ENCODE measurements around the gene TLK1.

TLK1 gene

DNA sequence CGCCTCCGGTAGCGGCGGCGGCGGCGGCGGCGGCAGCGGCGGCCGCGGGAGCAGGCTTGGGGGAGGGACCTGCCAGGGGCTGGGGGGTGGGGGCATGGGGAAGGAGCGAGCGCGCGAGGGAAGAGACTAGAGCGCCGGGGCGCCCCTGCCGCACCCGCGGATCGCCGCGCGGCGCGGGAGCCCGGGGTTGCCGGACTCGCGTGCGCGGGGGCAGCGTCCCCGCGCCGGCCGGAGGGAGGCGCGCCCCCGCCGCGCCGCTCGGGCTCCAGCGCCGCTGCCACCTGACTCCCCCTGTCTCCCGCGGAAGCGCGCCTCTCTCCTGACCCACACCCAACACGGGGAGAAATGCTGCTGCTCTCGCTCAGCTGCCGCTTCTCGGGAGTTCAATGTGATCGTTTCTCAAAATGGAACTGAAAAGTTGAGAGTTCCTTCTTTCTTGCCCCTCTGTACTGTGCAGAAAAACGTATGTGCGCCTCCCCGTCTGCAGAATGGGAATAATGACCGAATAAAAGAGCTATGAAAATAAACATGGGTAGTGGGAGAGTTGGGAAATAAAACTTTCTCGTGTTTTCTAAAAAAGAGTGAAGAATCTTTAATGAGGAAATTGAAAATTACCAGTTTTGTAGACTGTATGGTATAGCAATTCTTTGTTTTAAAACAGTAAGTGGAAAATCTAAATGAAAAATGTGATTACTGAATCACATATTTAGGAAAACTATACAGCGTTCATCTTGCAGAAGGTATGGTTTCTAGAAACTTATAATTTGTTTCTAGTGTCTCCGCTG lies 455 bp upstream of the TLK1 start:
- TF ChIP-seq, protein P1, sequence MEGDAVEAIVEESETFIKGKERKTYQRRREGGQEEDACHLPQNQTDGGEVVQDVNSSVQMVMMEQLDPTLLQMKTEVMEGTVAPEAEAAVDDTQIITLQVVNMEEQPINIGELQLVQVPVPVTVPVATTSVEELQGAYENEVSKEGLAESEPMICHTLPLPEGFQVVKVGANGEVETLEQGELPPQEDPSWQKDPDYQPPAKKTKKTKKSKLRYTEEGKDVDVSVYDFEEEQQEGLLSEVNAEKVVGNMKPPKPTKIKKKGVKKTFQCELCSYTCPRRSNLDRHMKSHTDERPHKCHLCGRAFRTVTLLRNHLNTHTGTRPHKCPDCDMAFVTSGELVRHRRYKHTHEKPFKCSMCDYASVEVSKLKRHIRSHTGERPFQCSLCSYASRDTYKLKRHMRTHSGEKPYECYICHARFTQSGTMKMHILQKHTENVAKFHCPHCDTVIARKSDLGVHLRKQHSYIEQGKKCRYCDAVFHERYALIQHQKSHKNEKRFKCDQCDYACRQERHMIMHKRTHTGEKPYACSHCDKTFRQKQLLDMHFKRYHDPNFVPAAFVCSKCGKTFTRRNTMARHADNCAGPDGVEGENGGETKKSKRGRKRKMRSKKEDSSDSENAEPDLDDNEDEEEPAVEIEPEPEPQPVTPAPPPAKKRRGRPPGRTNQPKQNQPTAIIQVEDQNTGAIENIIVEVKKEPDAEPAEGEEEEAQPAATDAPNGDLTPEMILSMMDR (IDR thresholded peaks at IDR 0.05; ENCODE audit: low read depth, low read length): no peak
- DNase-seq (ENCODE audit: extremely low read depth, low read depth): peak; percentile 30

DNA sequence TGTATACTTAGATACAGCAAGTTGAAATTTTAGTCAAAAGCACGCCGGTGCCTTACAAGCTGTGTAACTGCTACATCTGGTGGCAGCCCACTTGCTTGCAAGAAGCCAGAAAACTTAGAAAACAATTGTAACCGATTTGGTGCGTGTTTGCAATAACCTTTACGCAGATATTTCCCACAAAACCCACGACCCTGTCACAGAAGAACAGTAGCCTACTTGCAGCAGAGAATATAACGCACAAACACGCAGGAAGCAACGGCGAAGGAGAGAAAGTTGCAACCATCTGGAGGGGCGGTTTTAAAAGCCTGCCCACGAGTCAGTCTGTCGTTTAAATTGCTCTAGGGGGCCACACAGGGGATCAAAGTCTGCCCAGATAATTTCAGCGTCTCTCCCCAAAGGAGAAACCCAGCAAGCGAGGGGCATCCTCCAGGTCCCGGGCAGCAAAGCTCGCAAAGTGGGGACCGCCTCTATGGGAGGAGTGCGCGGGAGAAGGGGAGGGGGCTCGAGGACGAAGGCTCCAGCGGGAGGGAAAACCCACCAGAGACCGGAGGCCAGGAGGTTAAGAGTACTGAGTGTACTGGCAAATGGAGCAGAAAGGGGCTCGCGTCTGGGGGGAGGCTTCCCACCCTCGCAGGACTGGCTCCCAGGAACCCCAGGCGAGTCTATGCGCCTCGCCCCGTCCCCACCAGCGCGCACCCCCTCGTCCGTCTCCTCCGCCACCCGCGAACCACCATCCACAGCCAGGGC lies 1.1 kb downstream of the TLK1 start:
- DNase-seq (ENCODE audit: extremely low read depth, low read depth): peak; percentile 41
- TF ChIP-seq, protein P1 (IDR thresholded peaks at IDR 0.05; ENCODE audit: low read depth, low read length): peak; percentile 71

DNA sequence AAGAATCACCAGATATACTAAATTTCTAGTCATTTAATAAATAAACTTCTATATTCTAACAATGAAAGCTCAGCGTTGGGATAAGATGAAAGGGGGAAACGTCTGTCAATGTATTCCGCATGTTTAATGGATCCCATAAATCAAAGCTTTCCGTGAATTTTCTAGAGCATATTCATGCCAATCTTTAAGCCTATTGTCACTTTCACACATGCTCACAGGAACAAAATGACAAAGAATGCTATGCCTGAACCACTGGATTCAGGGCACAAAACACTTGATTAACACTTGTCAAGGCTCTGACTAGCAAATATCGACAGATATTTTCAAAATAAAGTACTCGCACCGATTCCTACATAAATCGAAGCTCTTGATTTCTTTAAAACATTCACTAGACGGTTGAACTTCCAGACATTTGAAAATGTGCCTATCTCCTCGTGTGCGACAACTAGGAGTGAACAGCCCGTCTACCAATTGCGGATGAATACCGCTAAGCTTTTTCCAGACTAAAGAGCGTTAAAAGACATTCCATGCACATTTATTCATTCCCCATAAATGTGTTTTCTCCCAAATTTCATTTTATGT lies 1.8 kb downstream of the TLK1 start:
- DNase-seq (ENCODE audit: extremely low read depth, low read depth): no peak
- TF ChIP-seq, protein P1 (IDR thresholded peaks at IDR 0.05; ENCODE audit: low read depth, low read length): no peak

DNA sequence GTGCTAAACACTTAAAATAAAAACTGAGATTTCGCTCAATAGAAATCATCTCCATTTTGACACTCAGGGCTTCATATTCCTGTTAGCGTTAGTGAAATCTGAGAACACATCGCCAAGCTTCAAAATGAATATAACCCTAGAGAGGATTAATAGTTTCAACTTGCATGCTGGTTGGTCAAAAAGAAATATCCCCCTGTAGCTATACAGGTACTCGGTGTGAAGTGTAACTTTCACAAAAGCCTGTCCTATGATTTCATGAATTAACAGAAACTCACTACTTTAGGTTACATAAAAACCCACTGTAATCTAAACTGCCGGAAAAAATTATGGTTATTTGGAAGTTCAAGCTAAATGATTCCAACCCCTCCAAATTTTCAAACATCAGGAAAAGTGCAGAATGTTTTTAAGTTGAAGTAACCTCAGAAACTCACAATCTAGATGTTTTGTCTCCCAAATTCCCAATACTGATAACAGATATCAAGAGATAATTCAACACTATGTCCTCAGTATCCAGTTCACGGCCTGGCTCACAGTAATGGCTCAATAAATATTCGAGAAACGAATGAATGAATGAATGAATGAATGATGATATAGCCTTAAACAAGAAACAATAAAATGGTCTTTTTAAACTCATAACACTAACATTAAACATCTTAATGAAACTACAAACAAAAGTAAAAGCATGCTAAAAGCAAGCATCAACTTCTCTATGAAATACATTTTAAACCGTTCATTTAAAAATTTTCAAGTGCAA lies 2.5 kb downstream of the TLK1 start:
- TF ChIP-seq, protein P1 (IDR thresholded peaks at IDR 0.05; ENCODE audit: low read depth, low read length): no peak
- no peak for DNase-seq (ENCODE audit: extremely low read depth, low read depth)

DNA sequence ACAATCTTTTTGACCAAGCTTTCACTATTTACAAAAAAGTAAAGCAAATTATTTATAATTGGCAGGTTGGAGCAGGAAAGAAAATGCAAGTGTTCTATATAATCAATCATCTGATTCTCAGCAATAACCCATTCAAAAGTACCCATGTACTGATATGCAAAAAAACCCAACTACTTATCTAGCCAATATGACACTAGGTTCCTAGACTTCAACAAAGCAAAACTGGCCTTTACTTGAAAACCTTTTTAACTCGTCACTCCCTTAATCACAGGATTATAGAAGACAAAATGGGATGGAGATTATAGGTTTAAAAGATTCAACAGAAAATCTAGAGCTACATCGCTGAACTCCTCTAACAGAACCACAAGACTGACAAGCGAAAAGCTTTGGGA lies 3.6 kb downstream of the TLK1 start:
- no peak for DNase-seq (ENCODE audit: extremely low read depth, low read depth)
- TF ChIP-seq, protein P1 (IDR thresholded peaks at IDR 0.05; ENCODE audit: low read depth, low read length): no peak

DNA sequence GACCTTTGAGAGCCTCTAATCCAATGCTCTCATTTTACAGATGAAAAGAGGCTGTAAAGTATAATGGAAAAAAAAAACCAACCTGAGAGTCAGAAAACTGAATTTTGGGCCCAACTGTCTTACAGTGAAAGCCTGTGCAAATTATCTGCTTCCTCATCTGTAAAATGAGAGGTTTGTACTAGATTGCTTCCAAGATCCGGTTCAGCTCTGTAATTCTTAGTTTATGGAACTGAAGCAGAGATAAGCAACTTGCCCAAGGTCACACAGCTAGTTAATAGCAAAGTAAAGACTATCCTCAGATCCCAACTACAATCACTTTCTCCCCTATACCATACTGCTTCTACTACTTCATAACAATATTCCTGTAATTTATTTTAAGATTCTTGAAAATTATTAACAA lies 6.3 kb downstream of the TLK1 start:
- no peak for DNase-seq (ENCODE audit: extremely low read depth, low read depth)

More for the DNA sequence above, 6.3 kb downstream of the TLK1 start:
- TF ChIP-seq, protein P1 (IDR thresholded peaks at IDR 0.05; ENCODE audit: low read depth, low read length): no peak
